ENCODE results near the gene UTP4.
"Not testable (repeated sequence)": the region's sequence is repeated elsewhere in the genome, so short reads cannot be mapped to it uniquely, and the experiment has no call there.

Gene UTP4

DNA sequence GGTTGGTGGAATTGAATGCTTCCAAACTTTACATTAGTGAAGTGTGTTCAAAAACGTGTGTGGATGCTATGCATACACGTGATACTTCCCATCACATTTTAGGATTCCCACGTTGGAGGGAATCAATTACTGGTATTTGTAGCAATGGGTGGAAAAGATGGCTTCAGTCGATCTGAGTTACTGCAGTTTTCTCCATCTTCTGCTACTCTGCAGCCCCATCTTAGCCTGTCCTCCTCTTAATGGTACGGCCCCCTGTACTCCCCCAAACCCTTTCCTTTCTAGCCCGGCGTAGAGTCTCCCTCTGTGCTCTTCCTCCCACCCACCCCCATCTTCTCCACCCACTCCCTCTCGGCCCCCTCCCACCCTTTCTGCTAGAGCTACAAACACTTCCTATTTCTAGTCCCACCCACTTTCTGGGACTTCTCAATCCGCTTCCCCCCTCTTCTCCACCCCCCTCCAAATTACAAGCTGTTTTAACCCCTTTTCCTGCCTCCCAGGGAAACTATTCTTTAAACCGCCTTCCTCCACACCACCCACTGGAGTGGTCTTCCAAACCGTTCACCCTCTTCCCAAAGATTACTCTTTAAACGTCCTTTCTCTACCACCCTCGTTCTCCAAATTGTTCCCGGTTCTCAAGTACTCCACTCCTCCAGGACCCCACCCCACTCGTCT is 1.1 kb upstream of the UTP4 start:
- no peak for DNase-seq (ENCODE audit: low read depth)
- TF ChIP-seq, protein P1, sequence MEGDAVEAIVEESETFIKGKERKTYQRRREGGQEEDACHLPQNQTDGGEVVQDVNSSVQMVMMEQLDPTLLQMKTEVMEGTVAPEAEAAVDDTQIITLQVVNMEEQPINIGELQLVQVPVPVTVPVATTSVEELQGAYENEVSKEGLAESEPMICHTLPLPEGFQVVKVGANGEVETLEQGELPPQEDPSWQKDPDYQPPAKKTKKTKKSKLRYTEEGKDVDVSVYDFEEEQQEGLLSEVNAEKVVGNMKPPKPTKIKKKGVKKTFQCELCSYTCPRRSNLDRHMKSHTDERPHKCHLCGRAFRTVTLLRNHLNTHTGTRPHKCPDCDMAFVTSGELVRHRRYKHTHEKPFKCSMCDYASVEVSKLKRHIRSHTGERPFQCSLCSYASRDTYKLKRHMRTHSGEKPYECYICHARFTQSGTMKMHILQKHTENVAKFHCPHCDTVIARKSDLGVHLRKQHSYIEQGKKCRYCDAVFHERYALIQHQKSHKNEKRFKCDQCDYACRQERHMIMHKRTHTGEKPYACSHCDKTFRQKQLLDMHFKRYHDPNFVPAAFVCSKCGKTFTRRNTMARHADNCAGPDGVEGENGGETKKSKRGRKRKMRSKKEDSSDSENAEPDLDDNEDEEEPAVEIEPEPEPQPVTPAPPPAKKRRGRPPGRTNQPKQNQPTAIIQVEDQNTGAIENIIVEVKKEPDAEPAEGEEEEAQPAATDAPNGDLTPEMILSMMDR (conservative IDR thresholded peaks at IDR 0.05; ENCODE audit: low read depth, low read length), result no peak
- peak overlapping the region; percentile 98 for H3K4me3 ChIP-seq (ENCODE audit: low read length)

DNA sequence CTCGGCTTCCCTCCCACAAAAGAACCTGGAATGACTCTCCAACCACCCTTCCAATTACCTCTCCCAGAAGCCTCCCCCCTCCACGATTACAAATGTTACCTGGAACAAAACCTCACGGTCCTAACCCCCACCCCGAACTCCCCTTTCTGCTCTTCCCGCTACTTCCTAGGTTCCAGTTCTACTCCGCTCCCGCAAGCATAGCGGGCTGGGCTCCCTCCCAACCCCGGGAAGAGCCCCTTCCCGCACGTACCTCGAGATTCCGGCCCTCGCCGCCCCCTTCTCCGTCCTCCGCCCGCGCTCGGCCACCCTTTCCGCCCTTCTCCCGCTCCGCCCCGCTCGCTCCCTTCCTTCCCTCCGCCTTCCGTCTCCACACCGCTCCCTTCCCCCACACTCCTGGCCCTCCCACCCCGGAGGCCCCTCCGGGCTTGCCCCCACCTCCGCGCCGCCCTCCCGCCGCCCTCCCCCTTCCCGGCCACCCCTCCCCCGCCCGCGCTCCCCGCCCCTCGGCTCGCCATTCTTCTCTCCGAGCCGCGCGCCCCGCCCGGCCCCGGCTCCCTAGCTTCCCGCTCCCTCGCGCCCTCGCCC is 518 bp upstream of the UTP4 start:
- H3K4me3 ChIP-seq (ENCODE audit: low read length), result peak overlapping the region; percentile 98
- TF ChIP-seq, protein P1 (conservative IDR thresholded peaks at IDR 0.05; ENCODE audit: low read depth, low read length), result no peak
- peak; percentile 40 for DNase-seq (ENCODE audit: low read depth)

DNA sequence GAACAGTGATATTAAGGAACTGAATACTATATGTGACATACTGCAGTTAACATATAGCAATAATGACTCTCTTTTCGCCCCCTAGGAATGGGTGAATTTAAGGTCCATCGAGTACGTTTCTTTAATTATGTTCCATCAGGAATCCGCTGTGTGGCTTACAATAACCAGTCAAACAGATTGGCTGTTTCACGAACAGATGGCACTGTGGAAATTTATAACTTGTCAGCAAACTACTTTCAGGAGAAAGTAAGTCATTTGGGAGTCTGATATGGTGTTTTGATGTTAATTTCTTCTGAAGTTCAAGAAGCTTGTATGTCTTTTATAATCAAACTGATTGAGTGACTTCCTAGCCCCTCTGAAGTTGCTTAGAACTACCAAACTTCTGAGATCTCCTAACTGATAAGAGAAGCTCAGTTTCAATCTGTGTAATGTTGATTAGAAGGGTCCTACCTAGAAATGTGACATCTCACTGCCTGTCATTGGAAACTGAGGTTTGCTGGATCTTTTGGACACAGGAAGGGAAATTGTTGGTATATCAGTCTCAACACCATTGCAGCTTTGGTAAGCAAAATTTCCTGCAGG is 1.0 kb downstream of the UTP4 start:
- peak overlapping the region; percentile 98 for H3K4me3 ChIP-seq (ENCODE audit: low read length)
- TF ChIP-seq, protein P1 (conservative IDR thresholded peaks at IDR 0.05; ENCODE audit: low read depth, low read length), result no peak
- DNase-seq (ENCODE audit: low read depth), result no peak

DNA sequence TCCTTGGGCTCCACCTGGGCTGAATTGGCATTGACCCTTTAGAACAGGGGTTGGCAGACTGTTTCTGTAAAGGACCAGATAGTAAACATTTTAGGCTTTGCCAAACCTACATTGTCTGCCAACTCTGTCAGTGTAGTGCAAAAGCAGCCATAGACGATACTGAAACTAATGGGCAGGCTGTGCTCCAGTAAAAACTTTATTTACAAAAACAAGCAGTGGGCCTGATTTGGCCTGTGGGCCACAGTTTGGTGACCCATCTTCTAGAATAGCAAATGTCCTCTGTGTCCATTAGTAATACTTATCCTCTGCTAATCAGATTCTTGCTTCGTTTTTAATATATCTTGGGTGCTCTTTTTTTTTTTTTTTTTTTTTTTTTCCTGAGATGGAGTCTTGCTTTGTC is 6.2 kb downstream of the UTP4 start:
- DNase-seq (ENCODE audit: low read depth), result no peak
- TF ChIP-seq, protein P1 (conservative IDR thresholded peaks at IDR 0.05; ENCODE audit: low read depth, low read length), result no peak
- H3K4me3 ChIP-seq (ENCODE audit: low read length), result no peak overlapping the region

DNA sequence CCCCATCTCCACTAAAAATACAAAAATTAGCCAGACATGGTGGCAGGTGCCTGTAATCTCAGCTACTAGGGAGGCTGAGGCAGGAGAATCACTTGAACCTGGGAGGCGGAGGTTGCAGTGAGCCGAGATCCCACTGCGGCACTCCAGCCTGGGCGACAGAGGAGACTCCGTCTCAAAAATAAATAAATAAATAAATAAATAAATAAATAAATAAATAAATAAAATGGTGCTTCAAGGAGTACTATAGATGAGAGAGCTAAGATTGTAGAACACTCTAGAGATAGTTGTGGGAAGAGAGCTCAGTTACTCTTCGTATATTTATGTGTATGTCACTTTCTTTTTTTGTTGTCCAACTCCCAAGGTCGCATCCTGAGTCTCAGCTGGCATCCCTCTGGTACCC is 7.0 kb downstream of the UTP4 start:
- H3K4me3 ChIP-seq (ENCODE audit: low read length), result not testable (repeated sequence)

DNA sequence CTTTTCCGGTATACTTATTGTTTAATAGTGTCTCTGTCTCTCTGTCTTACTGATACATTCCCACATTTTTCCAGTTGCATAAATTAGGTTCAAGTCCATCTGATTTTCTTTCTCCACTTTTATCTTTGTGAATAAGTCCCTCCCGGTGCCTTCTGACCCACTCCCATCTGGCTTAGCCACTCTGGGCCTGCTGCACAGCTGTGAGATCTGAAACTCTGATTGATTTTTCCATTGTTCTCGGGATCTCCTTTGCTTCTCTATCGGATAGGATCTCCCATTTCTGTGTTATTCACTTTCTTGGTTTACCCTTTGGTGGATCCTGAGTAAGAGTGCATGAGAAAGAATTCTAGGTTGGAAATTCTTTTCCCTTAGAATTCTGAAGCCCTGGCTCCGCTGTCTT is 8.6 kb downstream of the UTP4 start:
- DNase-seq (ENCODE audit: low read depth), result no peak
- TF ChIP-seq, protein P1 (conservative IDR thresholded peaks at IDR 0.05; ENCODE audit: low read depth, low read length), result no peak
- H3K4me3 ChIP-seq (ENCODE audit: low read length), result no peak overlapping the region

More for the DNA sequence above, 7.0 kb downstream of the UTP4 start:
- DNase-seq (ENCODE audit: low read depth), result not testable (repeated sequence)

DNA sequence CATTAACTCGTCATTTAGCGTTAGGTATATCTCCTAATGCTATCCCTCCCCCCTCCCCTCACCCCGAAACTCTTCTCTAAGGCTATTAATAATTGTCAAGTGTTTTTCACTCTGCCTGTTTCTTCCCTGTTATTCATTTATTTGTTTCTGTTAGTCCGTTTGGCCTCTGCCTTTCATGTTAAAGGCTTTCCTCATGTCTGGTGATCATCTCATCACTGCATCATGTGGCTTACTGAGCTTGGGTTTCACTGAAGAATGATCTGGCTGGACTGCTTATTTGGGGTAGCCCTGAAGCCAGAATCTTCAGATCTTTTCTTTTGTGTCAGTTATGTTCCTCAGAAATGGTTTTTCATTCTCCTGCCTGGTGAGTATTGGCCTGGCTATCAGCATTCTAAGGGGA is 9.5 kb downstream of the UTP4 start:
- TF ChIP-seq, protein P1 (conservative IDR thresholded peaks at IDR 0.05; ENCODE audit: low read depth, low read length), result no peak
- no peak overlapping the region for H3K4me3 ChIP-seq (ENCODE audit: low read length)

More for the DNA sequence above, 9.5 kb downstream of the UTP4 start:
- no peak for DNase-seq (ENCODE audit: low read depth)
